ENCODE measurements around the gene CD33.

GRCh38 chr19:51251468-51251820, 26.6 kb downstream of the CD33 start:
- no peak for TF ChIP-seq CTCF (IDR thresholded peaks at IDR 0.05; ENCODE audit: insufficient read depth, low read length)
- no peak for TF ChIP-seq GABPA (IDR thresholded peaks at IDR 0.05; ENCODE audit: low read depth)
- no peak for TF ChIP-seq POLR2AphosphoS5 (IDR thresholded peaks at IDR 0.05; ENCODE audit: low read depth)

Data from HL-60 (cell line).